Panc1 (cell line): ENCODE data around the gene TNRC18. TPM values are rescaled to one million over a fixed set of nuclear protein-coding genes. Genes with fewer than 3 reads are reported as not detected.
A peak's percentile ranks its signal among the peaks of the same experiment; 100 is the strongest.

Experiments
- ATAC-seq: fragments of 200-7000 bp; cut with Tn5 transposase; 2 replicates; pipeline ENCODE4 v1.9.1; 2020; ENCODE audit warnings: mild to moderate bottlenecking, moderate library complexity
- BruUV-seq: library from RNA; stranded (reverse); fragments of 400-500 nt; replicated peaks from 2 replicates; lab custom pipeline; 2021; lab: Mats Ljungman, UMichigan
- CTCF ChIA-PET: fragments of 300-600 bp; sonication (Branson Sonifier 250); formaldehyde crosslinking; loops from one replicate; lab custom pipeline; 2022; ENCODE audit warnings: antibody characterized with exemption; lab: Charles Lee
- POLR2A ChIA-PET: fragments of 300-600 bp; sonication (Branson Sonifier 250); formaldehyde crosslinking; loops from one replicate; lab custom pipeline; 2022; ENCODE audit warnings: antibody characterized with exemption; lab: Charles Lee
- DNase-seq: peaks from one replicate; pipeline ENCODE4 v3.0.0-alpha.2; 2010; ENCODE audit warnings: low read depth, low spot score
- H3K27ac ChIP-seq: 2 replicates; pipeline ENCODE4 v1.5.1; 2011; ENCODE audit warnings: mild to moderate bottlenecking, low read length, inconsistent platforms
- H3K27me3 ChIP-seq: fragments of 200-500 bp; sonication (Bioruptor generic); 2 replicates; pipeline ENCODE4 v1.6.0; 2014; ENCODE audit warnings: low read length, inconsistent platforms; ENCODE audit not compliant: control insufficient read depth, insufficient read depth
- H3K36me3 ChIP-seq: fragments of 200-500 bp; sonication (Bioruptor generic); 2 replicates; pipeline ENCODE4 v1.5.1; 2014; ENCODE audit warnings: inconsistent platforms, mild to moderate bottlenecking, low read length, moderate library complexity; ENCODE audit not compliant: control insufficient read depth, insufficient read depth
- H3K4me1 ChIP-seq: 2 replicates; pipeline ENCODE4 v1.5.1; 2011; ENCODE audit warnings: inconsistent platforms, mild to moderate bottlenecking, low read length, moderate library complexity; ENCODE audit not compliant: control insufficient read depth, insufficient read depth
- H3K4me3 ChIP-seq, 2 experiments: 2 replicates each; pipeline ENCODE4 v1.5.1; 2011 to 2012; ENCODE audit warnings: low read depth in 2 of 2, low read length in 2 of 2, mild to moderate bottlenecking in 2 of 2, inconsistent platforms in 1 of 2, moderate library complexity in 1 of 2
- H3K9me3 ChIP-seq: fragments of 200-500 bp; sonication (Bioruptor generic); 2 replicates; pipeline ENCODE4 v1.5.1; 2014; ENCODE audit warnings: low read depth, mild to moderate bottlenecking, inconsistent platforms, low read length, moderate library complexity; ENCODE audit not compliant: control insufficient read depth, insufficient read depth
- POLR2AphosphoS5 ChIP-seq: IDR thresholded peaks from 2 replicates; pipeline ENCODE4 v1.6.1; 2012; ENCODE audit warnings: mild to moderate bottlenecking, low read depth, low read length, moderate library complexity
- SIN3A ChIP-seq: IDR thresholded peaks from 2 replicates; pipeline ENCODE4 v1.6.1; 2012; ENCODE audit warnings: low read depth, mild to moderate bottlenecking, low read length, moderate library complexity, borderline replicate concordance; ENCODE audit not compliant: insufficient read depth
- TCF7L2 ChIP-seq: IDR thresholded peaks from 2 replicates; pipeline ENCODE4 v1.6.1; 2011; ENCODE audit warnings: mild to moderate bottlenecking, low read depth, low read length, inconsistent platforms
- in situ Hi-C: cut with HindIII; loops from 2 replicates; pipeline ENCODE4 v1.10.0; 2016; ENCODE audit warnings: low sequenced_read_pairs, low pct_unique_long_range_greater_than_20kb
- intact Hi-C: fragments of 100-400 bp; cut with micrococcal nuclease; formaldehyde crosslinking; loops from one replicate; pipeline ENCODE4 v1.10.0; 2022; ENCODE audit not compliant: unreplicated experiment
- total RNA-seq: library from RNA; stranded (reverse); gene quantifications from one replicate; pipeline ENCODE4 v1.2.1, GENCODE V29; 2021; ENCODE audit not compliant: unreplicated experiment
- TF ChIP-seq, protein P1 (sequence below), 2 experiments: IDR thresholded peaks; 2 replicates each; pipeline ENCODE4 v1.6.1; 2011 to 2012; ENCODE audit warnings: low read depth in 2 of 2, control low read depth in 1 of 2, low read length in 1 of 2, mild to moderate bottlenecking in 1 of 2, moderate library complexity in 1 of 2; ENCODE audit not compliant: insufficient read depth in 1 of 2
- TF ChIP-seq, protein P2 (sequence below): fragments of 450-650 bp; IDR thresholded peaks from 2 replicates; pipeline ENCODE4 v1.5.1; 2017; ENCODE audit warnings: mild to moderate bottlenecking

TNRC18 gene
- total RNA-seq, 1 experiment from 2014 or later = 148 TPM

DNA sequence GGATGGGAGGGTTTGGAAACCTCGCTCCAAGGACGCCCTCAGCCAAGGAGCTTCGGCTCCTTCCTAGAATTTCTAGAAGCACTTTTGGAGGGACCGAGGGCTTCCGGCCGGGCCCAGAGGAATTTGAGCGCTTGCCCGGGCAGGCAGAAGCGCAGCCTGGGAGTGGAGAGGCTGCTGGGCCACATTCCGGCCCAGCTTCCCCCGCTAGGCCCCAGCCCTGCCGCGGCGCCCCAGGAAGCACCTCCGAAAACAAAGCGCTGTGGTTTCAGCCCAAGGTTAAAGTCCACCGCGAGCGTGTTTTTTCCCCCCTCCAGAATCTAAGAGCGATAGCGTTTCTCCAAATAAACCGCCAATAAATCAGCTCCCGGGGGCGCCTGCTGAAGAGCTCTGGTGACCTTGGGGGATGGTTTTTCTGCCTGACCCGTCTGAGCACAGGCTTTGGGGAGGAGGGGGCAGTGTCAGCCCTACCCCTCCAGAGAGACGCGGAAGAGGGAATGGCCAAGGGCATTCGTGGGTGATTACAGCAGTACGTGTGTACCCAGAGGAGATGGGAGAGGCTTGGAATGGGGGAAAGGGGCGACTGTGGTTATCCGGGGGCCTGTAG, 5.7 kb upstream of the TNRC18 start:
- Histone ChIP-seq H3K4me1 (peaks cover 8% of the 10 kb centered on the region), H3K4me3 (peak overlapping the region; percentile 89 to 98), H3K27ac (peak overlapping the region; percentile 99), H3K27me3 (no peaks in the 10 kb centered on the region), H3K9me3 (peaks cover 4% of the 10 kb centered on the region; the same call in 1 of the 2 replicates), H3K36me3 (peaks cover 2% of the 10 kb centered on the region; the same call in 1 of the 2 replicates)
- ATAC-seq (no peak), DNase-seq (no peak)
- TF ChIP-seq, protein P1, sequence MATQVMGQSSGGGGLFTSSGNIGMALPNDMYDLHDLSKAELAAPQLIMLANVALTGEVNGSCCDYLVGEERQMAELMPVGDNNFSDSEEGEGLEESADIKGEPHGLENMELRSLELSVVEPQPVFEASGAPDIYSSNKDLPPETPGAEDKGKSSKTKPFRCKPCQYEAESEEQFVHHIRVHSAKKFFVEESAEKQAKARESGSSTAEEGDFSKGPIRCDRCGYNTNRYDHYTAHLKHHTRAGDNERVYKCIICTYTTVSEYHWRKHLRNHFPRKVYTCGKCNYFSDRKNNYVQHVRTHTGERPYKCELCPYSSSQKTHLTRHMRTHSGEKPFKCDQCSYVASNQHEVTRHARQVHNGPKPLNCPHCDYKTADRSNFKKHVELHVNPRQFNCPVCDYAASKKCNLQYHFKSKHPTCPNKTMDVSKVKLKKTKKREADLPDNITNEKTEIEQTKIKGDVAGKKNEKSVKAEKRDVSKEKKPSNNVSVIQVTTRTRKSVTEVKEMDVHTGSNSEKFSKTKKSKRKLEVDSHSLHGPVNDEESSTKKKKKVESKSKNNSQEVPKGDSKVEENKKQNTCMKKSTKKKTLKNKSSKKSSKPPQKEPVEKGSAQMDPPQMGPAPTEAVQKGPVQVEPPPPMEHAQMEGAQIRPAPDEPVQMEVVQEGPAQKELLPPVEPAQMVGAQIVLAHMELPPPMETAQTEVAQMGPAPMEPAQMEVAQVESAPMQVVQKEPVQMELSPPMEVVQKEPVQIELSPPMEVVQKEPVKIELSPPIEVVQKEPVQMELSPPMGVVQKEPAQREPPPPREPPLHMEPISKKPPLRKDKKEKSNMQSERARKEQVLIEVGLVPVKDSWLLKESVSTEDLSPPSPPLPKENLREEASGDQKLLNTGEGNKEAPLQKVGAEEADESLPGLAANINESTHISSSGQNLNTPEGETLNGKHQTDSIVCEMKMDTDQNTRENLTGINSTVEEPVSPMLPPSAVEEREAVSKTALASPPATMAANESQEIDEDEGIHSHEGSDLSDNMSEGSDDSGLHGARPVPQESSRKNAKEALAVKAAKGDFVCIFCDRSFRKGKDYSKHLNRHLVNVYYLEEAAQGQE (IDR thresholded peaks at IDR 0.05; ENCODE audit: insufficient read depth in 1 of 2, low read depth in 2 of 2, low read length in 1 of 2) = no peak
- no TSS peak for BruUV-seq
- POLR2A ChIA-PET = no interaction called here
- intact Hi-C loops (no loop called here), in situ Hi-C loops (no loop called here)
- CTCF ChIA-PET = no interaction called here

DNA sequence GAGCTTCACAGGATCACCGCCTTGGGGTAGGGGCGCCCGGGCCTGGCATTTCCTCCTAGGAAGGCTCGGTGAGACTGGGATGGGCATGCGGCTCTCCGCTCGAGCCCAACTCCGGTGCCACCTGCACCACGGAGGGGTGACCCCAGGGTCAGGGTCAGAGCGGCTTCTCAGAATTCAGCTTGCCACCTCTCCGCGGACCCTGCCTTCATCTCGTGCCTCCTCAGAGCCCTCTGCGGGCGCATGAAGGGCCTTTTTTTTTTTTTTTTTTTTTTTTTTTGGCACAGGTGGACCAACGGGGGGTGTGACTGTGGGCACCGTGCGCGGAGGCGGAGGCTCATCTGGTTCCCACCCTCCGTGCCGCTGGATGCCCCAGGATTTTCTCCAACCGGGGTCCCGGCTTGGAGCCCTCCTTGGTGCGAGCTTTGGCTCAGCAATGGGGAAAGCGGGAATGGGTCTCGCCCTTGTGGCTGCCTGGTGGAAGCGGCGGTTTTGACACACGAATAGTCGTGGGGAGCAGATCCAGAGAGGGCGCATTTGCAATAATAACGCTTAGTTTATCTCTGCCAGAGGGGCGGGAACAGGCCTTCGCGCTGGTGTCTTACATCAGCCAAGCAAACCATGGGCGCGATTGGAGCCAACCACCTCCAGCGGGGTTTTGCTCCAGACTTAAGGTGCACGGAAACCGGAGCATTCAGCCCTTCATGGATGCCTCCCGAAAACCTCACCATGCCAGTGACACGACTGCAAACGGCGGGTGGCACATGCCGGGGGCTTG, 5.0 kb upstream of the TNRC18 start:
- Histone ChIP-seq H3K36me3 (peaks cover 2% of the 10 kb centered on the region; the same call in 1 of the 2 replicates), H3K4me3 (peak overlapping the region; percentile 89 to 98), H3K9me3 (peaks cover 4% of the 10 kb centered on the region; the same call in 1 of the 2 replicates), H3K4me1 (peaks cover 8% of the 10 kb centered on the region), H3K27me3 (no peaks in the 10 kb centered on the region), H3K27ac (peak overlapping the region; percentile 99)
- ChIA-PET CTCF (no interaction called here), POLR2A (no interaction called here)
- TSS peak; percentile 56 for BruUV-seq
- ATAC-seq = no peak
- intact Hi-C loops = no loop called here
- in situ Hi-C loops = no loop called here
- TF ChIP-seq, protein P1 (IDR thresholded peaks at IDR 0.05; ENCODE audit: insufficient read depth in 1 of 2, low read depth in 2 of 2, low read length in 1 of 2) = no peak
- 0 out of 2 replicates have a peak, but pooled peaks have one; percentile 25 for TF ChIP-seq SIN3A
- peak; percentile 48 for TF ChIP-seq TCF7L2
- TF ChIP-seq POLR2AphosphoS5 = no peak; the same call in 1 of the 2 replicates
- TF ChIP-seq, protein P2, sequence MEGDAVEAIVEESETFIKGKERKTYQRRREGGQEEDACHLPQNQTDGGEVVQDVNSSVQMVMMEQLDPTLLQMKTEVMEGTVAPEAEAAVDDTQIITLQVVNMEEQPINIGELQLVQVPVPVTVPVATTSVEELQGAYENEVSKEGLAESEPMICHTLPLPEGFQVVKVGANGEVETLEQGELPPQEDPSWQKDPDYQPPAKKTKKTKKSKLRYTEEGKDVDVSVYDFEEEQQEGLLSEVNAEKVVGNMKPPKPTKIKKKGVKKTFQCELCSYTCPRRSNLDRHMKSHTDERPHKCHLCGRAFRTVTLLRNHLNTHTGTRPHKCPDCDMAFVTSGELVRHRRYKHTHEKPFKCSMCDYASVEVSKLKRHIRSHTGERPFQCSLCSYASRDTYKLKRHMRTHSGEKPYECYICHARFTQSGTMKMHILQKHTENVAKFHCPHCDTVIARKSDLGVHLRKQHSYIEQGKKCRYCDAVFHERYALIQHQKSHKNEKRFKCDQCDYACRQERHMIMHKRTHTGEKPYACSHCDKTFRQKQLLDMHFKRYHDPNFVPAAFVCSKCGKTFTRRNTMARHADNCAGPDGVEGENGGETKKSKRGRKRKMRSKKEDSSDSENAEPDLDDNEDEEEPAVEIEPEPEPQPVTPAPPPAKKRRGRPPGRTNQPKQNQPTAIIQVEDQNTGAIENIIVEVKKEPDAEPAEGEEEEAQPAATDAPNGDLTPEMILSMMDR = no peak
- no peak for DNase-seq
